ENCODE results near the gene AKAP6. TPM values are rescaled to one million over a fixed set of nuclear protein-coding genes. Genes with fewer than 3 reads are reported as not detected.

Gene AKAP6
- total and polyA plus RNA-seq, 2 of the 8 experiments (the other 6 are each of a cell fraction or from before 2014, with no cell fraction given) = 0.09 to 0.89 TPM

GRCh38 chr14:32813401-32813800, 484.3 kb downstream of the AKAP6 start:
- no peak for FAIRE-seq
- Histone ChIP-seq H4K8ac (ENCODE audit: extremely low read depth, insufficient read depth, low read length) (no peak overlapping the region), H3K27me3 (replicated peaks in 1 of 4; ENCODE audit: control insufficient read depth in 3 of 4, extremely low read depth in 1 of 4, insufficient read depth in 3 of 4, low read length in 3 of 4) (no peaks in the 10 kb centered on the region)
- TF ChIP-seq MAFK (IDR thresholded peaks at IDR 0.05; ENCODE audit: low read depth, low read length) (no peak), ATF3 (IDR thresholded peaks at IDR 0.05; ENCODE audit: insufficient read depth, low read depth, low read length) (no peak), BACH1 (IDR thresholded peaks at IDR 0.05; ENCODE audit: low read length) (no peak), NANOG (IDR thresholded peaks at IDR 0.05; ENCODE audit: insufficient read depth, low read depth, low read length, poor library complexity, severe bottlenecking) (peak; percentile 51), CHD2 (IDR thresholded peaks at IDR 0.05; ENCODE audit: low read length) (no peak), SP2 (IDR thresholded peaks at IDR 0.05; ENCODE audit: low read length) (no peak), CTBP2 (IDR thresholded peaks at IDR 0.05; ENCODE audit: borderline replicate concordance, insufficient read depth, insufficient read length, low read length) (no peak), HDAC2 (IDR thresholded peaks at IDR 0.05; ENCODE audit: borderline replicate concordance in 1 of 2, low read depth in 2 of 2, low read length in 2 of 2) (no peak), TEAD4 (IDR thresholded peaks at IDR 0.05; ENCODE audit: low read depth, low read length) (peak; percentile 10; the same call in 1 of the 2 replicates), SRF (IDR thresholded peaks at IDR 0.05; ENCODE audit: low read depth, low read length) (no peak), RBBP5 (IDR thresholded peaks at IDR 0.05; ENCODE audit: borderline replicate concordance, low read depth, low read length) (no peak), POU5F1 (IDR thresholded peaks at IDR 0.05; ENCODE audit: low read depth, low read length) (peak; percentile 84)
- TF ChIP-seq, protein P1, sequence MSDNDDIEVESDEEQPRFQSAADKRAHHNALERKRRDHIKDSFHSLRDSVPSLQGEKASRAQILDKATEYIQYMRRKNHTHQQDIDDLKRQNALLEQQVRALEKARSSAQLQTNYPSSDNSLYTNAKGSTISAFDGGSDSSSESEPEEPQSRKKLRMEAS (IDR thresholded peaks at IDR 0.05) = no peak

More at GRCh38 chr14:32813401-32813800, 484.3 kb downstream of the AKAP6 start:
- H2AFZ ChIP-seq (ENCODE audit: low read length) = no peak overlapping the region
- no peak overlapping the region for H3K14ac ChIP-seq (ENCODE audit: insufficient read length)
- peak overlapping the region in 1 of 4 experiments; percentile 35; a peak in 1 of 8 replicates for H3K4me3 ChIP-seq (ENCODE audit: extremely low read depth in 1 of 4, insufficient read depth in 2 of 4, low read depth in 3 of 4, low read length in 4 of 4)
- H3K79me2 ChIP-seq (ENCODE audit: control insufficient read depth in 1 of 2, insufficient read depth in 2 of 2, low read length in 2 of 2) = no peaks in the 10 kb centered on the region
- H3K23me2 ChIP-seq (ENCODE audit: low read depth, low read length) = no peaks in the 10 kb centered on the region
- no peak overlapping the region for H4K5ac ChIP-seq (ENCODE audit: insufficient read length, low read depth, low read length)
- no peak overlapping the region for H2BK15ac ChIP-seq (ENCODE audit: low read length)
- H2BK120ac ChIP-seq (replicated peaks; ENCODE audit: low read depth, low read length) = no peak overlapping the region
- no peak overlapping the region for H3K27ac ChIP-seq (ENCODE audit: low read depth, low read length)
- no peak overlapping the region; the same call in 1 of the 2 replicates for H2BK12ac ChIP-seq (ENCODE audit: low read depth, low read length)
- H2BK20ac ChIP-seq (ENCODE audit: low read length) = no peak overlapping the region
- H3K9ac ChIP-seq (replicated peaks in 1 of 4; ENCODE audit: extremely low read depth in 1 of 4, low read depth in 3 of 4, low read length in 3 of 4) = no peak overlapping the region
- H3K56ac ChIP-seq (replicated peaks; ENCODE audit: insufficient read length, low read depth, low read length) = no peak overlapping the region
- peak overlapping the region; percentile 19 to 31; a peak in 2 of 4 replicates for H3K4me2 ChIP-seq (ENCODE audit: insufficient read depth in 1 of 2, low read depth in 2 of 2, low read length in 2 of 2)
- H3K36me3 ChIP-seq (ENCODE audit: control insufficient read depth in 2 of 4, insufficient read depth in 4 of 4, low read length in 3 of 4) = no peaks in the 10 kb centered on the region
- no peak overlapping the region for H2BK5ac ChIP-seq (ENCODE audit: low read depth, low read length)
- H3K4ac ChIP-seq (replicated peaks; ENCODE audit: insufficient read length, low read depth, low read length) = no peak overlapping the region
- 54% methylated on average over 4 of the region's 4 CpGs; no CpG with 5 or more reads in 1 of the 2 experiments for WGBS, 2 experiments (ENCODE audit: extremely low coverage in 1 of 2, insufficient coverage in 1 of 2, insufficient read length in 1 of 2, insufficient replicate concordance in 2 of 2, low coverage in 1 of 2, low lambda C conversion rate in 2 of 2, missing lambda C conversion rate in 1 of 2)
- no peaks in the 10 kb centered on the region for H3K9me3 ChIP-seq (ENCODE audit: insufficient read depth in 2 of 2, low read depth in 1 of 2, low read length in 1 of 2)
- DNase-seq (ENCODE audit: low read depth in 1 of 2, low spot score in 2 of 2) = no peak
- ChIA-PET CTCF (ENCODE audit: partially characterized antibody) (interaction anchor here (1.2 kb wide), 1 partner anchor 100 kb away, joined by 4 read pairs; no protein-coding TSS in a partner anchor), POLR2A (ENCODE audit: partially characterized antibody) (no interaction called here)
- no peak overlapping the region for H3K23ac ChIP-seq (ENCODE audit: insufficient read length)
- no peaks in the 10 kb centered on the region for H3K79me1 ChIP-seq (ENCODE audit: low read depth, low read length)
- no peaks in the 10 kb centered on the region for H4K20me1 ChIP-seq (replicated peaks in 1 of 2; ENCODE audit: control insufficient read depth in 1 of 2, insufficient read depth in 2 of 2, low read length in 2 of 2)
- no peak overlapping the region for H2AK5ac ChIP-seq (ENCODE audit: low read depth, low read length)
- no peak overlapping the region for H4K91ac ChIP-seq (replicated peaks; ENCODE audit: insufficient read length, low read length)
- H3K4me1 ChIP-seq (replicated peaks in 1 of 4; ENCODE audit: control insufficient read depth in 3 of 4, insufficient read depth in 4 of 4, low read length in 3 of 4) = peaks cover 2 to 13% (median 5%) of the 10 kb centered on the region in 4 experiments; a peak in 4 of 7 replicates
- no peak overlapping the region for H3K18ac ChIP-seq (ENCODE audit: extremely low read depth, low read length)
